DMS 273 (cell line): Measurements from ENCODE around the gene DAB2IP.

Experiments used
- DNase-seq: peaks from one replicate; lab custom pipeline; 2025; ENCODE audit not compliant: unreplicated experiment; lab: John Stamatoyannopoulos, UW

The DAB2IP gene

GRCh38 chr9:121773286-121773953 lies 122.0 kb downstream of the DAB2IP start:
- no peak for DNase-seq

- DNase-seq: no peak
Observed at GRCh38 chr9:121773954-121774714, 122.7 kb downstream of the DAB2IP start.

- peak; percentile 79 for DNase-seq
Observed at GRCh38 chr9:121774715-121775613, 123.5 kb downstream of the DAB2IP start.

- no peak for DNase-seq
Observed at GRCh38 chr9:121776001-121776738, 124.7 kb downstream of the DAB2IP start.

- DNase-seq: no peak
Observed at GRCh38 chr9:121776739-121777637, 125.6 kb downstream of the DAB2IP start.

- DNase-seq: peak; percentile 27
Observed at GRCh38 chr9:121778252-121779225, 127.1 kb downstream of the DAB2IP start.

- no peak for DNase-seq
Observed at GRCh38 chr9:121779381-121780117, 128.1 kb downstream of the DAB2IP start.

GRCh38 chr9:121780177-121781040 lies 129.0 kb downstream of the DAB2IP start:
- no peak for DNase-seq

- no peak for DNase-seq
Observed at GRCh38 chr9:121781145-121781548, 129.7 kb downstream of the DAB2IP start.

- no peak for DNase-seq
Observed at GRCh38 chr9:121781701-121782464, 130.4 kb downstream of the DAB2IP start.

- no peak for DNase-seq
Observed at GRCh38 chr9:121782514-121783110, 131.2 kb downstream of the DAB2IP start.

GRCh38 chr9:121783111-121783510 lies 131.7 kb downstream of the DAB2IP start:
- DNase-seq: peak; percentile 35

GRCh38 chr9:121783521-121784507 lies 132.4 kb downstream of the DAB2IP start:
- DNase-seq: no peak

- DNase-seq: no peak
Observed at GRCh38 chr9:121784731-121785411, 133.4 kb downstream of the DAB2IP start.
